H9 (cell line): Measurements from ENCODE around the gene GATA3. TPM values are rescaled to one million over a fixed set of nuclear protein-coding genes. Genes with fewer than 3 reads are reported as not detected.

Source experiments
- DNase-seq: peaks from one replicate; pipeline ENCODE4 v3.0.0-alpha.2; 2017
- H2AFZ ChIP-seq: one replicate; pipeline ENCODE4 v1.6.1; 2013; ENCODE audit warnings: mild to moderate bottlenecking, low read length, control low read depth, moderate library complexity
- H2AK5ac ChIP-seq: 2 replicates; pipeline ENCODE4 v1.6.1; 2013; ENCODE audit warnings: low read length, control low read depth, mixed read lengths; ENCODE audit not compliant: insufficient read length
- H2BK120ac ChIP-seq: one replicate; pipeline ENCODE4 v1.6.1; 2013; ENCODE audit warnings: low read depth, mild to moderate bottlenecking, low read length, control low read depth, inconsistent platforms; ENCODE audit not compliant: poor library complexity, severe bottlenecking
- H2BK12ac ChIP-seq: 2 replicates; pipeline ENCODE4 v1.6.1; 2013; ENCODE audit warnings: low read length, control low read depth, mixed read lengths, low read depth; ENCODE audit not compliant: insufficient read length
- H2BK15ac ChIP-seq: 2 replicates; pipeline ENCODE4 v1.6.1; 2013; ENCODE audit warnings: low read depth, low read length, control low read depth
- H2BK20ac ChIP-seq: one replicate; pipeline ENCODE4 v1.6.1; 2013; ENCODE audit warnings: low read depth, mild to moderate bottlenecking, low read length, control low read depth, inconsistent platforms; ENCODE audit not compliant: poor library complexity, severe bottlenecking
- H2BK5ac ChIP-seq: 2 replicates; pipeline ENCODE4 v1.6.1; 2013; ENCODE audit warnings: low read length, control low read depth, mixed read lengths; ENCODE audit not compliant: insufficient read length
- H3K14ac ChIP-seq: 2 replicates; pipeline ENCODE4 v1.6.1; 2013; ENCODE audit warnings: low read length, control low read depth; ENCODE audit not compliant: insufficient read depth
- H3K18ac ChIP-seq: 2 replicates; pipeline ENCODE4 v1.6.1; 2013; ENCODE audit warnings: low read depth, mild to moderate bottlenecking, mixed read lengths, low read length, control low read depth; ENCODE audit not compliant: insufficient read length
- H3K23ac ChIP-seq: 2 replicates; pipeline ENCODE4 v1.6.1; 2013; ENCODE audit warnings: low read length, control low read depth, mixed read lengths, low read depth; ENCODE audit not compliant: insufficient read length
- H3K23me2 ChIP-seq: 2 replicates; pipeline ENCODE4 v1.6.1; 2013; ENCODE audit warnings: low read depth, mild to moderate bottlenecking, mixed read lengths, low read length, control low read depth; ENCODE audit not compliant: insufficient read length, poor library complexity, severe bottlenecking
- H3K27ac ChIP-seq: 2 replicates; pipeline ENCODE4 v1.5.1; 2013; ENCODE audit warnings: low read length, control low read depth, mixed read lengths, low read depth; ENCODE audit not compliant: insufficient read length
- H3K27me3 ChIP-seq: 2 replicates; pipeline ENCODE4 v1.6.1; 2013; ENCODE audit warnings: low read length, control low read depth, inconsistent platforms; ENCODE audit not compliant: insufficient read depth
- H3K4ac ChIP-seq: 2 replicates; pipeline ENCODE4 v1.6.1; 2013; ENCODE audit warnings: low read depth, mild to moderate bottlenecking, control low read depth, inconsistent platforms, low read length, moderate library complexity
- H3K4me1 ChIP-seq: 2 replicates; pipeline ENCODE4 v1.6.1; 2013; ENCODE audit warnings: low read length, control low read depth, inconsistent platforms; ENCODE audit not compliant: insufficient read depth
- H3K4me2 ChIP-seq: 2 replicates; pipeline ENCODE4 v1.6.1; 2013; ENCODE audit warnings: low read length, control low read depth, mixed read lengths; ENCODE audit not compliant: insufficient read length, insufficient read depth
- H3K56ac ChIP-seq: 2 replicates; pipeline ENCODE4 v1.6.1; 2013; ENCODE audit warnings: low read depth, mild to moderate bottlenecking, mixed read lengths, low read length, control low read depth; ENCODE audit not compliant: insufficient read length
- H3K79me1 ChIP-seq: 2 replicates; pipeline ENCODE4 v1.6.1; 2013; ENCODE audit warnings: low read depth, mild to moderate bottlenecking, moderate library complexity, low read length, control low read depth, inconsistent platforms; ENCODE audit not compliant: insufficient read depth, poor library complexity, severe bottlenecking
- H3K79me2 ChIP-seq: 2 replicates; pipeline ENCODE4 v1.6.1; 2013; ENCODE audit warnings: low read length, control low read depth, inconsistent platforms; ENCODE audit not compliant: insufficient read depth
- H3K9ac ChIP-seq: 2 replicates; pipeline ENCODE4 v1.6.1; 2013; ENCODE audit warnings: low read length, control low read depth, mixed read lengths; ENCODE audit not compliant: insufficient read length; ENCODE audit errors: extremely low read depth
- H3K9me3 ChIP-seq: one replicate; pipeline ENCODE4 v1.6.1; 2013; ENCODE audit warnings: low read depth, low read length, inconsistent platforms; ENCODE audit not compliant: control insufficient read depth
- H3T11ph ChIP-seq: one replicate; pipeline ENCODE4 v1.6.1; 2013; ENCODE audit warnings: mild to moderate bottlenecking, low read length, control low read depth, inconsistent platforms
- H4K20me1 ChIP-seq: one replicate; pipeline ENCODE4 v1.6.1; 2013; ENCODE audit not compliant: control insufficient read depth, insufficient read length, insufficient read depth
- H4K5ac ChIP-seq: 2 replicates; pipeline ENCODE4 v1.6.1; 2013; ENCODE audit warnings: low read depth, mild to moderate bottlenecking, mixed read lengths, low read length, control low read depth; ENCODE audit not compliant: insufficient read length
- H4K8ac ChIP-seq: replicated peaks from 2 replicates; pipeline ENCODE4 v1.6.1; 2013; ENCODE audit warnings: low read length, control low read depth, mixed read lengths, low read depth; ENCODE audit not compliant: insufficient read length
- H4K91ac ChIP-seq: 2 replicates; pipeline ENCODE4 v1.6.1; 2013; ENCODE audit warnings: low read depth, mild to moderate bottlenecking, moderate library complexity, mixed read lengths, low read length, control low read depth; ENCODE audit not compliant: insufficient read length
- H3K27ac Mint-ChIP-seq, 3 experiments: 2 replicates in 2 of 3; 3 replicates in 1 of 3; pipeline ENCODE4 v1.8.0; 2020 to 2021; ENCODE audit warnings: mixed read lengths in 3 of 3, mild to moderate bottlenecking in 1 of 3, moderate library complexity in 1 of 3
- H3K27me3 Mint-ChIP-seq: 2 replicates; pipeline ENCODE4 v1.8.0; 2021; ENCODE audit warnings: low read depth, mild to moderate bottlenecking, moderate library complexity, mixed read lengths
- H3K36me3 Mint-ChIP-seq, 3 experiments: 2 replicates in 2 of 3; 3 replicates in 1 of 3; pipeline ENCODE4 v1.8.0; 2020 to 2021; ENCODE audit warnings: low read depth in 3 of 3, mixed read lengths in 3 of 3; ENCODE audit not compliant: insufficient read depth in 1 of 3
- H3K4me1 Mint-ChIP-seq, 2 experiments: 2 replicates each; pipeline ENCODE4 v1.8.0; 2020; ENCODE audit warnings: mixed read lengths in 2 of 2
- H3K4me3 Mint-ChIP-seq, 2 experiments: 2 replicates in 1 of 2; 3 replicates in 1 of 2; pipeline ENCODE4 v1.8.0; 2020 to 2021; ENCODE audit warnings: mild to moderate bottlenecking in 2 of 2, mixed read lengths in 2 of 2, moderate library complexity in 1 of 2
- H3K9me3 Mint-ChIP-seq, 2 experiments: 2 replicates in 1 of 2; 3 replicates in 1 of 2; pipeline ENCODE4 v1.8.0; 2020; ENCODE audit warnings: mild to moderate bottlenecking in 2 of 2, mixed read lengths in 2 of 2, moderate library complexity in 1 of 2
- WGBS: extraction: QIAGEN DNeasy Blood & Tissue Kit; methylation state at CpG from one replicate; pipeline ENCODE4 v1.1.7; 2013; ENCODE audit warnings: missing lambda C conversion rate, low lambda C conversion rate, mixed read lengths; ENCODE audit not compliant: insufficient read length; ENCODE audit errors: extremely low coverage; 5-methylcytosine and 5-hydroxymethylcytosine counted together
- total RNA-seq: library from RNA; stranded (reverse); gene quantifications from 2 replicates; pipeline ENCODE4 v1.2.1, GENCODE V29; 2021
- TF ChIP-seq, protein P1 (sequence below): fragments of 200-600 bp; sonication (generic); conservative IDR thresholded peaks from 3 replicates; pipeline ENCODE4 v1.8.0; 2021; ENCODE audit warnings: antibody characterized with exemption, mild to moderate bottlenecking

The GATA3 gene
- total RNA-seq, 1 experiment from 2014 or later = 0.31 TPM

DNA sequence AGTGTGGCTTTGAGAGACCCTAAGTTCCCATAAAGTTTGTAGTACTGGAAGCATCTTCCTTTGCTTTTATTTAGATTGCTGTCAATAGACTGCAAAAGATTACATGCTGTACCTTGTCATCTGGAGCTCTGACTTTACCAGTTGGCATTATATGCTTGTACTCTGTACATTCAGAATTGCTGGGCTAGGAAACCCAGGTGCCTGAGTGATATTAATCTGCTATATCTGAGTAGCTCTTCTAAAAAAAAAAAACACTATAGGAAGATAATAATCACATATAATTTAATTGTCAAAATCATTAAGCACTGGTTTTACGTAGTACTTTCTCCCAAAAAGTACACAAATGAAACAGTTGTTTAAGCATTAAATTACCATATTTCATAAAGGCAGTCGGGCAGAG, 12.3 kb downstream of the GATA3 start:
- H2BK120ac ChIP-seq = no peak overlapping the region
- no peak overlapping the region for H3K9ac ChIP-seq
- Mint-ChIP-seq H3K27me3 (peaks cover 73% of the 10 kb centered on the region), H3K4me3 (no peak overlapping the region), H3K4me1 (peaks cover 40 to 49% of the 10 kb centered on the region in 2 experiments), H3K27ac (no peak overlapping the region), H3K9me3 (peaks cover 0 to 2% of the 10 kb centered on the region in 2 experiments; a peak in 1 of 5 replicates), H3K36me3 (peaks cover 0 to 5% (median 0%) of the 10 kb centered on the region in 3 experiments; a peak in 1 of 7 replicates)
- peaks cover 12% of the 10 kb centered on the region for H3K23me2 ChIP-seq
- no peak overlapping the region for H2BK15ac ChIP-seq
- H4K20me1 ChIP-seq = no peaks in the 10 kb centered on the region
- no peak overlapping the region for H3K18ac ChIP-seq
- H3T11ph ChIP-seq = no peak overlapping the region
- peaks cover 16% of the 10 kb centered on the region; the same call in 1 of the 2 replicates for H3K27me3 ChIP-seq
- no peaks in the 10 kb centered on the region for H3K79me2 ChIP-seq
- no peak overlapping the region for H3K56ac ChIP-seq
- TF ChIP-seq, protein P1, sequence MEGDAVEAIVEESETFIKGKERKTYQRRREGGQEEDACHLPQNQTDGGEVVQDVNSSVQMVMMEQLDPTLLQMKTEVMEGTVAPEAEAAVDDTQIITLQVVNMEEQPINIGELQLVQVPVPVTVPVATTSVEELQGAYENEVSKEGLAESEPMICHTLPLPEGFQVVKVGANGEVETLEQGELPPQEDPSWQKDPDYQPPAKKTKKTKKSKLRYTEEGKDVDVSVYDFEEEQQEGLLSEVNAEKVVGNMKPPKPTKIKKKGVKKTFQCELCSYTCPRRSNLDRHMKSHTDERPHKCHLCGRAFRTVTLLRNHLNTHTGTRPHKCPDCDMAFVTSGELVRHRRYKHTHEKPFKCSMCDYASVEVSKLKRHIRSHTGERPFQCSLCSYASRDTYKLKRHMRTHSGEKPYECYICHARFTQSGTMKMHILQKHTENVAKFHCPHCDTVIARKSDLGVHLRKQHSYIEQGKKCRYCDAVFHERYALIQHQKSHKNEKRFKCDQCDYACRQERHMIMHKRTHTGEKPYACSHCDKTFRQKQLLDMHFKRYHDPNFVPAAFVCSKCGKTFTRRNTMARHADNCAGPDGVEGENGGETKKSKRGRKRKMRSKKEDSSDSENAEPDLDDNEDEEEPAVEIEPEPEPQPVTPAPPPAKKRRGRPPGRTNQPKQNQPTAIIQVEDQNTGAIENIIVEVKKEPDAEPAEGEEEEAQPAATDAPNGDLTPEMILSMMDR = no peak
- H4K5ac ChIP-seq = no peak overlapping the region
- H3K27ac ChIP-seq = no peak overlapping the region
- no peak overlapping the region for H2BK5ac ChIP-seq
- H3K4me2 ChIP-seq = no peak overlapping the region
- no peak overlapping the region for H3K14ac ChIP-seq
- no peak overlapping the region for H2BK12ac ChIP-seq
- no peak overlapping the region for H3K4ac ChIP-seq
- no peak overlapping the region for H4K91ac ChIP-seq
- no peaks in the 10 kb centered on the region for H3K79me1 ChIP-seq
- H4K8ac ChIP-seq = no peak overlapping the region
- H2AFZ ChIP-seq = no peak overlapping the region
- no peak for DNase-seq
- no peak overlapping the region for H2BK20ac ChIP-seq
- H3K23ac ChIP-seq = no peak overlapping the region
- WGBS = no CpG with 5 or more reads among the region's 2 CpGs
- no peaks in the 10 kb centered on the region for H3K9me3 ChIP-seq
- no peak overlapping the region for H2AK5ac ChIP-seq
- peaks cover 7% of the 10 kb centered on the region; the same call in 1 of the 2 replicates for H3K4me1 ChIP-seq
